HepG2 (cell line): Measurements from ENCODE around the gene PNPLA2. TPM values are rescaled to one million over a fixed set of nuclear protein-coding genes. Genes with fewer than 3 reads are reported as not detected.
A peak's percentile ranks its signal among the peaks of the same experiment; 100 is the strongest.

Source experiments
- AHDC1 ChIP-seq: sonication (generic); formaldehyde crosslinking; IDR thresholded peaks from 2 replicates; pipeline ENCODE4 v1.5.1; 2020; ENCODE audit warnings: mild to moderate bottlenecking, missing genetic modification reagents, borderline replicate concordance
- ATRX ChIP-seq: sonication (generic); formaldehyde crosslinking; IDR thresholded peaks from 2 replicates; pipeline ENCODE4 v1.4.0; 2020; ENCODE audit warnings: missing genetic modification reagents, borderline replicate concordance
- FOXO4 ChIP-seq: sonication (generic); formaldehyde crosslinking; conservative IDR thresholded peaks from 2 replicates; pipeline ENCODE4 v1.8.1; 2023; ENCODE audit warnings: missing genetic modification reagents
- FOXP1 ChIP-seq, 2 experiments: fragments of 450-650 bp in 1 of 2; IDR thresholded peaks; 2 replicates each; pipeline ENCODE4 v1.6.1; 2017 to 2018; ENCODE audit warnings: antibody characterized with exemption in 1 of 2
- IRX3 ChIP-seq: sonication (generic); formaldehyde crosslinking; IDR thresholded peaks from 2 replicates; pipeline ENCODE4 v1.8.1; 2023; ENCODE audit warnings: mild to moderate bottlenecking, low read depth, missing genetic modification reagents, borderline replicate concordance
- KDM5A ChIP-seq: fragments of 200-600 bp; sonication (generic); IDR thresholded peaks from 2 replicates; pipeline ENCODE4 v1.7.0; 2018; ENCODE audit warnings: antibody characterized with exemption, mild to moderate bottlenecking, low read length, borderline replicate concordance
- MATR3 ChIP-seq: sonication (generic); formaldehyde crosslinking; IDR thresholded peaks from 2 replicates; pipeline ENCODE4 v1.4.0; 2020; ENCODE audit warnings: missing genetic modification reagents
- MLXIP ChIP-seq: sonication (generic); formaldehyde crosslinking; IDR thresholded peaks from 2 replicates; pipeline ENCODE4 v1.9.0; 2021; ENCODE audit warnings: missing genetic modification reagents, borderline replicate concordance
- RBAK ChIP-seq: sonication (generic); formaldehyde crosslinking; IDR thresholded peaks from 2 replicates; pipeline ENCODE4 v1.5.1; 2020; ENCODE audit warnings: mild to moderate bottlenecking, missing genetic modification reagents
- ZFP36L2 ChIP-seq: sonication (generic); formaldehyde crosslinking; IDR thresholded peaks from 2 replicates; pipeline ENCODE4 v1.4.0; 2020; ENCODE audit warnings: missing genetic modification reagents
- ZNF225 ChIP-seq: sonication (generic); formaldehyde crosslinking; IDR thresholded peaks from 2 replicates; pipeline ENCODE4 v1.4.0; 2020; ENCODE audit warnings: mild to moderate bottlenecking, missing genetic modification reagents
- ZNF253 ChIP-seq: sonication (generic); formaldehyde crosslinking; IDR thresholded peaks from 2 replicates; pipeline ENCODE4 v1.8.0; 2022; ENCODE audit warnings: mild to moderate bottlenecking, missing genetic modification reagents, borderline replicate concordance
- ZNF382 ChIP-seq: sonication (generic); formaldehyde crosslinking; IDR thresholded peaks from 2 replicates; pipeline ENCODE4 v1.5.0; 2020; ENCODE audit warnings: missing genetic modification reagents, mild to moderate bottlenecking, borderline replicate concordance
- ZNF552 ChIP-seq: sonication (generic); formaldehyde crosslinking; IDR thresholded peaks from 2 replicates; pipeline ENCODE4 v1.9.0; 2022; ENCODE audit warnings: missing genetic modification reagents, mild to moderate bottlenecking, borderline replicate concordance
- ZNF576 ChIP-seq: sonication (generic); formaldehyde crosslinking; IDR thresholded peaks from 2 replicates; pipeline ENCODE4 v1.4.0; 2020; ENCODE audit warnings: mild to moderate bottlenecking, missing genetic modification reagents
- ZNF724P ChIP-seq: sonication (generic); formaldehyde crosslinking; IDR thresholded peaks from 2 replicates; pipeline ENCODE4 v1.8.0; 2022; ENCODE audit warnings: missing genetic modification reagents, borderline replicate concordance
- ZNF782 ChIP-seq: sonication (generic); formaldehyde crosslinking; IDR thresholded peaks from 2 replicates; pipeline ENCODE4 v1.4.0; 2020; ENCODE audit warnings: missing genetic modification reagents, mild to moderate bottlenecking, borderline replicate concordance
- polyA plus RNA-seq, 8 experiments: library from polyadenylated mRNA; depleted of rRNA in 3 of 8; stranded (reverse) in 7 of 8; unstranded in 1 of 8; fragments of >200 nt; fragmentation: Illumina TruSeq in 4 of 8; extraction: Trizol in 4 of 8; gene quantifications; 2 replicates each; pipeline versions ENCODE4 v1.2.1 to v1.2.3, GENCODE V29; 2011 to 2016; ENCODE audit warnings: low read depth in 4 of 8, missing spikeins in 1 of 8, mixed read lengths in 1 of 8; ENCODE audit not compliant: insufficient read depth in 1 of 8
- total RNA-seq, 5 experiments: library from RNA; depleted of rRNA; stranded (reverse); fragments of >200 nt; fragmentation: Illumina TruSeq; extraction: Trizol; gene quantifications; 2 replicates each; pipeline ENCODE4 v1.2.3, GENCODE V29; 2016; ENCODE audit warnings: low read depth in 1 of 5

Gene PNPLA2
- total and polyA plus RNA-seq, 2 of the 13 experiments (the other 11 are each of a cell fraction or from before 2014, with no cell fraction given), result 10.5 to 43.2 TPM

- no peak for TF ChIP-seq MLXIP (CRISPR knock-in tag)
- no peak for TF ChIP-seq FOXO4 (CRISPR knock-in tag)
- no peak for TF ChIP-seq ZNF576 (CRISPR knock-in tag)
- TF ChIP-seq ZNF552 (CRISPR knock-in tag), result no peak
- TF ChIP-seq RBAK, result no peak
- TF ChIP-seq ATRX (CRISPR knock-in tag), result no peak
- TF ChIP-seq FOXP1 (IDR thresholded peaks at IDR 0.05), result no peak
- TF ChIP-seq FOXP1 (CRISPR knock-in tag; IDR thresholded peaks at IDR 0.05), result no peak
- no peak for TF ChIP-seq ZNF253 (CRISPR knock-in tag)
- no peak; the same call in 1 of the 2 replicates for TF ChIP-seq ZNF225
- TF ChIP-seq ZFP36L2, result no peak
- TF ChIP-seq ZNF724P (CRISPR knock-in tag), result 0 out of 2 replicates have a peak, but pooled peaks have one; percentile 22
- TF ChIP-seq ZNF782, result no peak
- TF ChIP-seq AHDC1 (CRISPR knock-in tag), result no peak
- TF ChIP-seq ZNF382, result no peak
- no peak for TF ChIP-seq KDM5A
- no peak for TF ChIP-seq IRX3 (CRISPR knock-in tag)
- TF ChIP-seq MATR3 (CRISPR knock-in tag), result no peak
Observed at GRCh38 chr11:844693-845644, 26.3 kb downstream of the PNPLA2 start (continued).
